Common myeloid progenitor, CD34-positive (primary cell): ENCODE data around the gene BRAT1.
A peak's percentile ranks its signal among the peaks of the same experiment; 100 is the strongest.

ENCODE experiments used
- CTCF ChIA-PET: fragments of 350-600 bp; sonication (Branson Sonifier 250); formaldehyde crosslinking; loops from one replicate; lab custom pipeline; 2021; ENCODE audit warnings: antibody characterized with exemption; lab: Charles Lee
- POLR2A ChIA-PET: fragments of 350-600 bp; sonication (Branson Sonifier 250); formaldehyde crosslinking; loops from one replicate; lab custom pipeline; 2021; ENCODE audit warnings: antibody characterized with exemption; lab: Charles Lee
- DNase-seq, 3 donors: peaks; one replicate each; pipeline versions ENCODE4 v3.0.0 to v3.0.0-alpha.2; 2013
- H3K27ac ChIP-seq, 2 experiments: 1 replicate in 1 of 2; 2 replicates in 1 of 2; pipeline ENCODE4 v1.7.0; 2013; ENCODE audit warnings: inconsistent platforms in 2 of 2, low read length in 2 of 2, mild to moderate bottlenecking in 2 of 2, low read depth in 1 of 2, moderate library complexity in 1 of 2; ENCODE audit not compliant: severe bottlenecking in 2 of 2, insufficient read depth in 1 of 2, poor library complexity in 1 of 2
- H3K27me3 ChIP-seq, 5 experiments: replicated peaks in 2 of 5; 1 replicate in 3 of 5; 2 replicates in 2 of 5; pipeline versions ENCODE4 v1.6.1 to v1.7.0; 2013; ENCODE audit warnings: low read length in 4 of 5, mild to moderate bottlenecking in 2 of 5, moderate library complexity in 2 of 5, inconsistent platforms in 1 of 5; ENCODE audit not compliant: insufficient read depth in 5 of 5, control insufficient read depth in 4 of 5
- H3K36me3 ChIP-seq, 4 experiments: 1 replicate in 2 of 4; 2 replicates in 2 of 4; pipeline versions ENCODE4 v1.6.1 to v1.7.0; 2013; ENCODE audit warnings: low read length in 3 of 4, control low read depth in 1 of 4, mild to moderate bottlenecking in 1 of 4; ENCODE audit not compliant: control insufficient read depth in 4 of 4, insufficient read depth in 4 of 4
- H3K4me1 ChIP-seq, 4 experiments: 1 replicate in 3 of 4; 2 replicates in 1 of 4; pipeline versions ENCODE4 v1.6.1 to v1.7.1; 2013; ENCODE audit warnings: low read length in 3 of 4, mild to moderate bottlenecking in 3 of 4, control low read depth in 1 of 4, inconsistent platforms in 1 of 4, moderate library complexity in 1 of 4; ENCODE audit not compliant: control insufficient read depth in 4 of 4, insufficient read depth in 4 of 4; ENCODE audit errors: control extremely low read depth in 1 of 4
- H3K4me3 ChIP-seq, 7 experiments: 1 replicate in 4 of 7; 2 replicates in 3 of 7; pipeline versions ENCODE4 v1.5.1 to v1.7.0; 2013; ENCODE audit warnings: mild to moderate bottlenecking in 7 of 7, low read length in 6 of 7, moderate library complexity in 6 of 7, inconsistent platforms in 2 of 7, low read depth in 2 of 7, control low read depth in 1 of 7; ENCODE audit not compliant: insufficient read depth in 4 of 7, control insufficient read depth in 1 of 7; ENCODE audit errors: extremely low read depth in 1 of 7
- H3K9me3 ChIP-seq, 5 experiments: 1 replicate in 4 of 5; 2 replicates in 1 of 5; pipeline versions ENCODE4 v1.6.1 to v1.7.1; 2013; ENCODE audit warnings: low read length in 4 of 5, mild to moderate bottlenecking in 2 of 5, inconsistent platforms in 1 of 5, low read depth in 1 of 5, moderate library complexity in 1 of 5; ENCODE audit not compliant: control insufficient read depth in 4 of 5, insufficient read depth in 2 of 5; ENCODE audit errors: control extremely low read depth in 1 of 5
- WGBS: methylation state at CpG from one replicate; pipeline ENCODE4 v1.1.5; 2013; ENCODE audit not compliant: insufficient coverage; 5-methylcytosine and 5-hydroxymethylcytosine counted together

BRAT1 gene

GRCh38 chr7:2559283-2559950 lies 4.1 kb upstream of the BRAT1 start:
- POLR2A ChIA-PET, result interaction anchor here (1.0 kb wide), 2 partner anchors 9 to 29 kb away, joined by 3 to 4 read pairs; no protein-coding TSS in a partner anchor
- 14% methylated on average over 51 of the region's 53 CpGs for WGBS

DNA sequence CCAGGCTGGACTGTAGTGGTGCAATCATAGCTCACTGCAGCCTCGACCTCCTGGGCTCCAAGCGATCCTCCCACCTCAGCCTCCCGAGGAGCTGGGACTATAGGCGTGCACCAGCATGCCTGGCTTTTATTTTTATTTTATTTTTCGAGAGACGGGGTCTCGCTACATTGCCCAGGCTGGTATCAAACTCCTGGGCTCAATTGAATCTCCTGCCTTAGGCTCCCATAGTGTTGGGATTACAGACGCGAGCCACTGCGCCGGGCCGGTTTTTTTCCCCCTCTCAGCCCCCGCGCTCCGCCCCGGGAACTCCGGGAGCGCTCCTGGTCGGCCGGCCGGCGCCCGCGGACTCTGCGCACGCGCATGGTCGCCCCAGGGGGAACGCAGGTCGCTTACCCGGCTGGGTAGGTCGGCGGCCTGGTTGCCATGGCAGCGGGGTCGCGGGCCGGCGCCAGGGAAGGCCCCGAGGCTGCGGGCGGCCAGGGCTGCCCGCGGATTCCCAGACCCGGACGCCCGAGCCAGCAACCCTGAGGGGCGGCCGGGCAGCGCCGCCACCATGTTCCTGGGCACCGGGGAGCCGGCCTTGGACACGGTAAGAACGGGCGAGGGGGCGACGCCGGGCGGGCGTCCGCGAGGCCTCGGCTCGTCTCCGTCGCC lies 3.4 kb upstream of the BRAT1 start, which contains the start of gene IQCE:
Gene IQCE (plus strand): TSS at position 351 of the 654 bp plus-strand sequence. CDS start 203 bp downstream, at position 554.
- ChIA-PET CTCF (interaction anchor here (0.8 to 2.6 kb wide), 4 partner anchors 9 to 50 kb away, joined by 4 to 7 read pairs (median 4); no protein-coding TSS in a partner anchor), POLR2A (interaction anchor here (1.0 kb wide), 2 partner anchors 10 to 28 kb away, joined by 3 to 4 read pairs; no protein-coding TSS in a partner anchor)
- Histone ChIP-seq H3K9me3 (no peaks in the 10 kb centered on the region), H3K27ac (peak within 1 kb of the TSS in 1 of 2 experiments; percentile 74), H3K4me3 (peak within 1 kb of the TSS; percentile 60 to 82 (median 80)), H3K36me3 (peaks cover 0 to 2% (median 0%) of the 10 kb centered on the region in 4 experiments), H3K4me1 (peaks cover 0 to 38% (median 32%) of the 10 kb centered on the region in 4 experiments), H3K27me3 (no peaks in the 10 kb centered on the region)
- WGBS, result 1% methylated on average over 48 of the region's 66 CpGs
- DNase-seq, result peak; percentile 87 to 90 (median 88)

More at GRCh38 chr7:2559283-2559950, 4.1 kb upstream of the BRAT1 start:
- Histone ChIP-seq H3K4me3 (peak overlapping the region; percentile 60 to 82 (median 80)), H3K27me3 (no peaks in the 10 kb centered on the region), H3K27ac (peak overlapping the region in 1 of 2 experiments; percentile 74), H3K4me1 (peaks cover 0 to 31% (median 26%) of the 10 kb centered on the region in 4 experiments), H3K36me3 (no peaks in the 10 kb centered on the region), H3K9me3 (no peaks in the 10 kb centered on the region)
- CTCF ChIA-PET, result interaction anchor here (0.7 to 2.6 kb wide), 5 partner anchors 8 to 82 kb away, joined by 3 to 7 read pairs (median 4); no protein-coding TSS in a partner anchor
- no peak for DNase-seq

GRCh38 chr7:2554661-2555111 lies 638 bp downstream of the BRAT1 start:
- POLR2A ChIA-PET, result interaction anchor here (1.1 to 2.6 kb wide), 2 partner anchors 25 to 44 kb away, joined by 3 to 10 read pairs; no protein-coding TSS in a partner anchor

GRCh38 chr7:2553831-2554581 lies 1.3 kb downstream of the BRAT1 start:
- peak overlapping the region in 1 of 2 experiments; percentile 99 for H3K27ac ChIP-seq
- peak overlapping the region in 6 of 7 experiments; percentile 73 to 85 (median 81) for H3K4me3 ChIP-seq
- peaks cover 0 to 30% (median 23%) of the 10 kb centered on the region in 4 experiments for H3K4me1 ChIP-seq
- ChIA-PET POLR2A (interaction anchor here (0.5 to 2.6 kb wide), 3 partner anchors 24 to 184 kb away, joined by 3 to 10 read pairs (median 4); no protein-coding TSS in a partner anchor), CTCF (interaction anchor here (0.8 to 1.6 kb wide), 5 partner anchors 8 to 102 kb away, joined by 3 to 6 read pairs (median 4); no protein-coding TSS in a partner anchor)
- WGBS, result 94% methylated on average over 14 of the region's 16 CpGs
- no peak for DNase-seq
- H3K36me3 ChIP-seq, result peaks cover 2 to 12% (median 5%) of the 10 kb centered on the region in 4 experiments
- H3K9me3 ChIP-seq, result no peaks in the 10 kb centered on the region
- H3K27me3 ChIP-seq, result no peaks in the 10 kb centered on the region

More at GRCh38 chr7:2554661-2555111, 638 bp downstream of the BRAT1 start:
- WGBS, result 8% methylated on average over 7 of the region's 12 CpGs
- CTCF ChIA-PET, result interaction anchor here (1.1 to 1.6 kb wide), 4 partner anchors 9 to 103 kb away, joined by 3 to 6 read pairs (median 4); no protein-coding TSS in a partner anchor
- DNase-seq, result peak in 1 of 3 donors; percentile 22
- H3K4me1 ChIP-seq, result peaks cover 0 to 35% (median 28%) of the 10 kb centered on the region in 4 experiments
- H3K9me3 ChIP-seq, result no peaks in the 10 kb centered on the region
- H3K27ac ChIP-seq, result peak overlapping the region; percentile 99
- H3K4me3 ChIP-seq, result peak overlapping the region; percentile 62 to 85 (median 80)
- H3K27me3 ChIP-seq, result no peaks in the 10 kb centered on the region
- peaks cover 0 to 8% (median 2%) of the 10 kb centered on the region in 4 experiments for H3K36me3 ChIP-seq

- DNase-seq, result no peak
- Histone ChIP-seq H3K27ac (no peak overlapping the region), H3K4me1 (peaks cover 0 to 24% (median 17%) of the 10 kb centered on the region in 4 experiments), H3K4me3 (no peak overlapping the region), H3K9me3 (no peaks in the 10 kb centered on the region), H3K36me3 (peaks cover 2 to 19% (median 6%) of the 10 kb centered on the region in 4 experiments), H3K27me3 (no peaks in the 10 kb centered on the region)
- POLR2A ChIA-PET, result interaction anchor here (0.5 to 1.5 kb wide), 3 partner anchors 12 to 82 kb away, joined by 3 to 5 read pairs (median 4); no protein-coding TSS in a partner anchor
- CTCF ChIA-PET, result interaction anchor here (1.6 to 2.2 kb wide), 2 partner anchors 84 to 101 kb away, joined by 5 to 7 read pairs; no protein-coding TSS in a partner anchor
- WGBS, result 96% methylated on average over 7 of the region's 10 CpGs
These were observed 2.2 kb downstream of the BRAT1 start for GRCh38 chr7:2553108-2553507.

GRCh38 chr7:2551418-2551817 lies 3.9 kb downstream of the BRAT1 start:
- 89% methylated on average over 4 of the region's 8 CpGs for WGBS
- H3K4me3 ChIP-seq, result no peak overlapping the region

More at GRCh38 chr7:2551418-2551817, 3.9 kb downstream of the BRAT1 start:
- H3K27ac ChIP-seq, result no peak overlapping the region
- H3K36me3 ChIP-seq, result peaks cover 6 to 34% (median 17%) of the 10 kb centered on the region in 4 experiments
- ChIA-PET CTCF (interaction anchor here (1.0 to 2.2 kb wide), 4 partner anchors 9 to 106 kb away, joined by 3 to 7 read pairs (median 3); no protein-coding TSS in a partner anchor), POLR2A (no interaction called here)
- H3K27me3 ChIP-seq, result no peaks in the 10 kb centered on the region
- no peaks in the 10 kb centered on the region for H3K9me3 ChIP-seq
- peaks cover 0 to 22% (median 16%) of the 10 kb centered on the region in 4 experiments for H3K4me1 ChIP-seq
- DNase-seq, result no peak
